ENCODE data around the gene UBE2E1. TPM values are rescaled to one million over a fixed set of nuclear protein-coding genes. Genes with fewer than 3 reads are reported as not detected.

Gene UBE2E1
- total RNA-seq, 2 experiments from 2014 or later: 61.7 to 67.9 TPM

DNA sequence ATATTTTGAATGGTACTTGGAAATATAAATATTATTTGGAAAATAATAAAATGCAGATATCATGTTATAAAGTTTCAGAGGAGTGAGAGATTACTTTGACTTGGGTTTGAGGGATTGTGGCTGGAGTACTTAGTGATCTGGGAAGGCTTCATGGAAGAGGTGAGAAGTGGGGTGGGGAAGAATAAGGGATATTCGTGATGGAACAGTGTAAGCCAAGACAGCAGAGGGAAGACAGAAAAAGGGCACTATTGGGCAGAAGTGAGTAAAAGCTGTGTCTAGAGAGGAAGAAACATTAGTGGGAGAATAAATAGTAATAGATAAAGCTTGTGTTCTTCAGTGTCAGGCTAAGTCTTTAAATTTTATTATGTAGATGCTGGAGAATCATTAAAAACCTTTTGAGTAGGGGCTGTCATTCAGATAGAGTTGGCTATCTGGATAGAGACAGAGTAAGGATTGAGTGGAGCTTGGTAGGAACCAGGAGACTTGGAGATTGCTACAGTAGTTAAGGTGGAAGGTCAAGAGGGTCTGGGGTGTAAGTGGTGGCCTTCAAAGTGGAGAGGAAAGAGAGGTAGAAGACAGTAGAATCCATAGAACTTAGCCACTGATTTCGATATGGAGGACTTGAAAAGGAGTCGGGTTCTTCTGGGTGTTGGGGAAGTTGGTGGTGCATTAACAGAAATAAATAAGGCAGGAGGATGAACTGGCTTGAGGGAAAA, 11.9 kb downstream of the UBE2E1 start:
- Mint-ChIP-seq H3K36me3 (peaks cover 24% of the 10 kb centered on the region), H3K27me3 (no peaks in the 10 kb centered on the region), H3K9me3 (no peaks in the 10 kb centered on the region), H3K27ac (peak overlapping the region; percentile 11), H3K4me1 (peaks cover 18% of the 10 kb centered on the region), H3K4me3 (no peak overlapping the region)
- DNase-seq (no peak), ATAC-seq (ENCODE audit: low read depth) (no peak)
- POLR2A ChIA-PET: no interaction called here

GRCh38 chr3:23819599-23820360, 14.0 kb downstream of the UBE2E1 start:
- no peaks in the 10 kb centered on the region for H3K9me3 Mint-ChIP-seq
- ATAC-seq (ENCODE audit: low read depth) (no peak), DNase-seq (no peak)
- H3K4me1 Mint-ChIP-seq: peaks cover 21% of the 10 kb centered on the region
- no peaks in the 10 kb centered on the region for H3K27me3 Mint-ChIP-seq
- POLR2A ChIA-PET: no interaction called here
- no peak overlapping the region for H3K27ac Mint-ChIP-seq
- peaks cover 22% of the 10 kb centered on the region for H3K36me3 Mint-ChIP-seq
- H3K4me3 Mint-ChIP-seq: no peak overlapping the region

GRCh38 chr3:23820888-23821287, 15.1 kb downstream of the UBE2E1 start:
- POLR2A ChIA-PET: no interaction called here
- DNase-seq (no peak), ATAC-seq (ENCODE audit: low read depth) (no peak)
- Mint-ChIP-seq H3K4me3 (no peak overlapping the region), H3K9me3 (no peaks in the 10 kb centered on the region), H3K27ac (no peak overlapping the region), H3K4me1 (peaks cover 20% of the 10 kb centered on the region), H3K27me3 (no peaks in the 10 kb centered on the region), H3K36me3 (peaks cover 22% of the 10 kb centered on the region)

GRCh38 chr3:23821858-23822257, 16.1 kb downstream of the UBE2E1 start:
- no peaks in the 10 kb centered on the region for H3K9me3 Mint-ChIP-seq
- no peak overlapping the region for H3K27ac Mint-ChIP-seq
- H3K4me1 Mint-ChIP-seq: peaks cover 22% of the 10 kb centered on the region
- peaks cover 18% of the 10 kb centered on the region for H3K36me3 Mint-ChIP-seq
- DNase-seq (no peak), ATAC-seq (ENCODE audit: low read depth) (no peak)
- H3K27me3 Mint-ChIP-seq: no peaks in the 10 kb centered on the region
- POLR2A ChIA-PET: no interaction called here
- no peak overlapping the region for H3K4me3 Mint-ChIP-seq

- POLR2A ChIA-PET: no interaction called here
Observed at GRCh38 chr3:23822559-23822958, 16.8 kb downstream of the UBE2E1 start.

DNA sequence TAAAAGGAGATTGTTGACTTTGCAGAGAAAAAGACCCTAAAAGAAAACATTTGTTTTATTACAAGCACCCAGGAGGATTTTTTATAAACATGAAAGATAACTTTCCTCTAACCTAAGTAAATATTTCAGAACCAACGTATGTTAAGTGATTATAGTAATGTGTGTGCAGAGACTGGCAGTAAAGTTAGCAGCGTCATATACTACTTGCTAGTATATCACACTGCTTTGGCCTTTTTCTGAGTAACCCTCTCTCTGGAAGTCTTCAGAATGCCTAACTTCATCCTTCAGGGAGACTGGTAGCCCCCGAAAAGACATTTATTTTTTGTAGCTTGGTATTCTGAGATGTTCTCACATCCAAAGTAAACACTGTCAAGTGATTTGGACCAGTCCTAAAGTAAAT, 17.9 kb downstream of the UBE2E1 start:
- Mint-ChIP-seq H3K27ac (no peak overlapping the region), H3K4me3 (no peak overlapping the region), H3K27me3 (no peaks in the 10 kb centered on the region), H3K36me3 (peaks cover 8% of the 10 kb centered on the region), H3K4me1 (peaks cover 23% of the 10 kb centered on the region), H3K9me3 (no peaks in the 10 kb centered on the region)
- POLR2A ChIA-PET: no interaction called here
- DNase-seq: no peak
- no peak for ATAC-seq (ENCODE audit: low read depth)

More at GRCh38 chr3:23822559-23822958, 16.8 kb downstream of the UBE2E1 start:
- peaks cover 22% of the 10 kb centered on the region for H3K4me1 Mint-ChIP-seq
- ATAC-seq (ENCODE audit: low read depth) (no peak), DNase-seq (no peak)
- peaks cover 16% of the 10 kb centered on the region for H3K36me3 Mint-ChIP-seq
- no peaks in the 10 kb centered on the region for H3K9me3 Mint-ChIP-seq
- H3K27ac Mint-ChIP-seq: no peak overlapping the region
- H3K4me3 Mint-ChIP-seq: no peak overlapping the region
- no peaks in the 10 kb centered on the region for H3K27me3 Mint-ChIP-seq

DNA sequence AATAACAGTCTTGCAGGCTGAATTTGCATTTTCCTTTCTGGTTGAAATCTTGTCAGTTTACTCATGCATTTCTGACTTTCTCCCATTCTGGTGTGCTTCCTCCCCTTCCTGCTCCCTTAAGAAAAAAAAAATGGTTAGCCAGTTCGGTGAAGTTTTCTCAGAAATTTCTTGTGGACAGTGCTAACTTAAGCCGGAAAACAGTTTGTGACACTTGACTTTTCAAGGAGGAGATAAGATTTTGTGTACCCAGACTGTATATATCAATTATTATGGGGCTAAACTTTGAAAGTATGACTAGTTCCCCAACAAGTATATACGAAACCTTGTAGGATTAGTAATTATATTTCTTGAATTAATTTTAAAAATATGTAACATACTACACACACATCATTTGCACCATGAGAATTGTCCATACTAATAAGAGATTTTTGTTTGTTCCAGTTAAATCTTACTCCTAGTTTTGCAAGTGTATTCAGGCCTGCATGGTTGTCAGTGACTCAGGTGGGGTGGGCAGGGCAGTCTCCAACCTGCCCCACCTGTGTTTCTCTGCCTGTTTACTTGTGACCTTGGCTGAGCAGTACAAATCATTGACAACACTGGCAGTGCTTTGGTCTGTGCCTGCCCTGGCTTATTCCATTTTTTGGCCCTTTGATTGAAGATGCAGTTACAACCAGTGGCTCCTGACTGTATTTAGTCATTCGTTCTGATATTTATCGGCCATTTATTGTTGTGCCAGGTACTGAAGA, 19.1 kb downstream of the UBE2E1 start:
- Mint-ChIP-seq H3K36me3 (peaks cover 8% of the 10 kb centered on the region), H3K27ac (no peak overlapping the region), H3K4me3 (no peak overlapping the region), H3K27me3 (no peaks in the 10 kb centered on the region), H3K4me1 (peaks cover 28% of the 10 kb centered on the region), H3K9me3 (no peaks in the 10 kb centered on the region)
- POLR2A ChIA-PET: no interaction called here
- no peak for DNase-seq
- ATAC-seq (ENCODE audit: low read depth): no peak

DNA sequence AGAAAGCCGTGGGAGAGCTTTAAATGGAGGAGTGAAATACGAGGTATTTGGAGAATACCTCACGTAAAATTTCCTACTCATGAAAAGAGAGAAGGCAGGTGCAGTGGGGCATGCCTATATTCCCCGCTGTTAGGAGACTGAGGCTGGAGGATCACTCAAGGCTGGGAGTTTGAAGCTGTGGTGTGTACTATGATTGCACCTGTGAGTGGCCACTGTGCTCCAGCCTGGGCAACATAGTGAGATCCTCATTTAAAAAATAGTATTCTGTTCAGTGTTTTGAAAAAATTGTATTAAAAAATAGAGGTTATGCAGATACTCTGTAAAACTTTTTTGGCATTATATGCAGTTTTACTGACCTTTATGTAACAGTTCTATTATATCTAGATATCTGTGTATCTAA, 20.0 kb downstream of the UBE2E1 start:
- Mint-ChIP-seq H3K4me1 (peaks cover 37% of the 10 kb centered on the region), H3K36me3 (peaks cover 8% of the 10 kb centered on the region), H3K27me3 (no peaks in the 10 kb centered on the region), H3K4me3 (no peak overlapping the region), H3K27ac (no peak overlapping the region), H3K9me3 (no peaks in the 10 kb centered on the region)
- DNase-seq (no peak), ATAC-seq (ENCODE audit: low read depth) (no peak)
- POLR2A ChIA-PET: no interaction called here

DNA sequence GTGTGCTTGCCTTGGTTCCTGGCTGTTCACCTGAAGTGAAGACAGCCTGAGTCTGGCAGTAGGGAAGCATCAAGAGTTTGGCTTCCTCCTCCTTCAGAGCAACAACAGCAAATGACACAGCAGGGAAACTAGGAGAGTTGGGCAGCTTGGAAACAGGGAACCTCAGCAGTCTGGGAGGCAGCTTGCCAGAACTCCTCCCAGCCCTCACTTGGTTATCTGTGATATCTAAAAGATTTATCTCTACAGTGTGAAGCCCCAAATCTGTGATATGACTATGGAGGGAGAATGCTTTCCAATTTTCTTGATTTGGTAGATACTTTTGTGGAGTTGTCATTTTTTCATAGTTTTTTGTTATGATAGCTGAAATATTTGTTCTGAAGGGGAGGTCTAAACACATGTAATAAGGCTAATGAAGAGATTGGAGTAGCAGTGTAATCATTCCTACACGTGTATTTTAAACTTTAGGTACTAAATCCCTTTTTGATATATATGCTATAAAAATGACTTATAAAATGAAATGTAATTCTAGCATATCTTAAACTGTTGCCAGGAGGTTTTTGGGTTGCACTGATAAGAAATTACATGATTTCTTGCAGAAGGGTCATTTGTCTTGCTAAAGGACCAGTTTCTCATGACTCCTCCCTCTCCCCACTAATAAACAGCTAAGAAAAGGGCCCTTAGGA, 20.8 kb downstream of the UBE2E1 start:
- H3K4me3 Mint-ChIP-seq: no peak overlapping the region
- POLR2A ChIA-PET: interaction anchor here (1.8 kb wide), 1 partner anchor 90 kb away, joined by 6 read pairs; the partner anchor contains the start of genes NKIRAS1 and RPL15
- no peak overlapping the region for H3K27ac Mint-ChIP-seq
- peaks cover 39% of the 10 kb centered on the region for H3K4me1 Mint-ChIP-seq
- DNase-seq (no peak), ATAC-seq (ENCODE audit: low read depth) (no peak)
- no peaks in the 10 kb centered on the region for H3K27me3 Mint-ChIP-seq
- no peaks in the 10 kb centered on the region for H3K9me3 Mint-ChIP-seq
- peaks cover 8% of the 10 kb centered on the region for H3K36me3 Mint-ChIP-seq

GRCh38 chr3:23829242-23829934, 23.6 kb downstream of the UBE2E1 start:
- POLR2A ChIA-PET: no interaction called here
- peaks cover 34% of the 10 kb centered on the region for H3K4me1 Mint-ChIP-seq
- ATAC-seq (ENCODE audit: low read depth): no peak
- no peak for DNase-seq
- H3K27ac Mint-ChIP-seq: no peak overlapping the region
- no peaks in the 10 kb centered on the region for H3K27me3 Mint-ChIP-seq
- H3K9me3 Mint-ChIP-seq: no peaks in the 10 kb centered on the region
- H3K4me3 Mint-ChIP-seq: no peak overlapping the region
- H3K36me3 Mint-ChIP-seq: peaks cover 8% of the 10 kb centered on the region

- no peak overlapping the region for H3K4me3 Mint-ChIP-seq
- ATAC-seq (ENCODE audit: low read depth) (no peak), DNase-seq (no peak)
- no peaks in the 10 kb centered on the region for H3K9me3 Mint-ChIP-seq
- H3K36me3 Mint-ChIP-seq: peaks cover 3% of the 10 kb centered on the region
- H3K27ac Mint-ChIP-seq: no peak overlapping the region
- POLR2A ChIA-PET: no interaction called here
- no peaks in the 10 kb centered on the region for H3K27me3 Mint-ChIP-seq
- peaks cover 27% of the 10 kb centered on the region for H3K4me1 Mint-ChIP-seq
Observed at GRCh38 chr3:23830869-23831484, 25.2 kb downstream of the UBE2E1 start.

DNA sequence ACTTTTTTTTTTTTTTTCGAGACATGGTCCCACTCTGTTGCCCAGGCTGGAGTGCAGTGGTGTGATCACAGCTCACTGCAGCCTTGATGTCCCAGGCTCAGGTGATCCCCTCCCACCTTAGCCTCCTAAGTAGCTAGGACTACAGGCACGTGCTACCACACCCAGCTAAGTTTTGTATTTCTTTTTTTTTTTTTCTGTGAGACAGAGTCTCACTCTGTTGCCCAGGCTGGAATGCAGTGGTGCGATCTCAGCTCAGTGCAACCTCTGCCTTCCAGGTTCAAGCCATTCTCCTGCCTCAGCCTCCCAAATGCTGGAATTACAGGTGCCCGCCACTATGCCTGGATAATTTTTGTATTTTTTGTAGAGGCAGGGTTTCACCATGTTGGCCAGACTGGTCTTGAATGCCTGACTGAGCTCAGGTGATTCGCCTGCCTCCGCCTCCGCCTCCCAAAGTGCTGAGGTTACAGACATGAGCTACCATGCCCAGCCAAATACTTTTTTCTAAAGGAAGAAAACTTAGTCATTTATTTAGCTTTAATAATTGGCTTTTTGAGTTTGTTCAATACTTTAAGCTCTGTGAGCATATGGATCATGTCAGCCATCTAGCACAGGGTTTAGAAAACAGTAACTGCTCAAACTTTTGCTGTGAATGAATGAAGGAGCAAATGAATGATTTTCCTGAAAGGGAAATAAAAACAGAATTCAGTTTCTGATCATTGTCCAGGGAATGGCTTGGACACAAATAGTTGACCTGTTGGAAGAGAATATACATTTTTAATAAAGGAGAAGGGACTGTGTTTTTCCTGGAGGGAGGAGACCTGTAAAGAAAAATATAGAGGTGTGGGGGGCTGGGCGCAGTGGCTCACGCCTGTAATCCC, 26.0 kb downstream of the UBE2E1 start:
- no peak for DNase-seq
- H3K9me3 Mint-ChIP-seq: no peaks in the 10 kb centered on the region
- ATAC-seq (ENCODE audit: low read depth): no peak
- no peaks in the 10 kb centered on the region for H3K27me3 Mint-ChIP-seq
- peaks cover 26% of the 10 kb centered on the region for H3K4me1 Mint-ChIP-seq
- POLR2A ChIA-PET: no interaction called here
- no peak overlapping the region for H3K27ac Mint-ChIP-seq
- no peak overlapping the region for H3K4me3 Mint-ChIP-seq
- peaks cover 3% of the 10 kb centered on the region for H3K36me3 Mint-ChIP-seq

Measured in activated naive CD8-positive, alpha-beta T cell treated with anti-CD3 and anti-CD28 coated beads, Interleukin-2, amount 10 ng/mL, durations not matched to agents 7 days and 5 days (primary cell).